SK-N-SH (cell line): Measurements from ENCODE around the gene STMND1. TPM values are rescaled to one million over a fixed set of nuclear protein-coding genes. Genes with fewer than 3 reads are reported as not detected.

Experiments
- CTCF ChIA-PET: fragments of 300-600, 350-600 bp; formaldehyde crosslinking; extraction: SDS; loops from one replicate; lab custom pipeline; 2021; lab: Yijun Ruan, JAX
- POLR2A ChIA-PET: fragments of 350-600 bp; sonication (Branson Sonifier 250); formaldehyde crosslinking; extraction: SDS; loops from one replicate; lab custom pipeline; 2020; ENCODE audit warnings: antibody characterized with exemption, inconsistent platforms; lab: Yijun Ruan, JAX
- DNase-seq: peaks from one replicate; pipeline ENCODE4 v3.0.0; 2012
- H2AFZ ChIP-seq: fragments of 200-600 bp; sonication (generic); 2 replicates; pipeline ENCODE4 v1.8.1; 2016; ENCODE audit warnings: antibody characterized with exemption, mild to moderate bottlenecking, low read depth
- H3F3A ChIP-seq: fragments of 200-600 bp; sonication (generic); replicated peaks from 2 replicates; pipeline ENCODE3; 2016; ENCODE audit warnings: antibody characterized with exemption, mild to moderate bottlenecking; ENCODE audit not compliant: insufficient read depth
- H3K27ac ChIP-seq, 2 experiments: fragments of 200-500 bp in 1 of 2; fragments of 200-600 bp in 1 of 2; sonication (Bioruptor generic) in 1 of 2; sonication (generic), shearing (Covaris generic) in 1 of 2; 2 replicates each; pipeline versions ENCODE4 v1.5.1 to v1.6.1; 2014 to 2016; ENCODE audit warnings: low read depth in 2 of 2, inconsistent platforms in 1 of 2, low read length in 1 of 2, mild to moderate bottlenecking in 1 of 2, mixed read lengths in 1 of 2
- H3K27me3 ChIP-seq: fragments of 200-600 bp; sonication (generic), shearing (Covaris generic); 2 replicates; pipeline ENCODE4 v1.6.1; 2016; ENCODE audit warnings: mixed run types; ENCODE audit not compliant: insufficient read depth
- H3K36me3 ChIP-seq, 2 experiments: fragments of 200-500 bp in 1 of 2; fragments of 200-600 bp in 1 of 2; sonication (Bioruptor generic) in 1 of 2; sonication (generic) in 1 of 2; replicated peaks in 1 of 2; 2 replicates each; pipeline versions ENCODE3 to v1.5.1; 2014 to 2016; ENCODE audit warnings: low read length in 1 of 2, mild to moderate bottlenecking in 1 of 2; ENCODE audit not compliant: insufficient read depth in 2 of 2, control insufficient read depth in 1 of 2
- H3K4me1 ChIP-seq, 2 experiments: fragments of 200-500 bp in 1 of 2; fragments of 200-600 bp in 1 of 2; sonication (Bioruptor generic) in 1 of 2; sonication (generic), shearing (Covaris generic) in 1 of 2; 2 replicates each; pipeline versions ENCODE4 v1.5.1 to v1.6.1; 2014 to 2016; ENCODE audit warnings: low read depth in 1 of 2, low read length in 1 of 2, mixed run types in 1 of 2; ENCODE audit not compliant: insufficient read depth in 2 of 2, control insufficient read depth in 1 of 2
- H3K4me2 ChIP-seq: fragments of 200-600 bp; sonication (generic), shearing (Covaris generic); 2 replicates; pipeline ENCODE4 v1.6.1; 2017; ENCODE audit warnings: mixed run types
- H3K4me3 ChIP-seq, 2 experiments: fragments of 200-500 bp in 1 of 2; fragments of 200-600 bp in 1 of 2; sonication (Bioruptor generic) in 1 of 2; sonication (generic), shearing (Covaris generic) in 1 of 2; 2 replicates each; pipeline versions ENCODE4 v1.5.1 to v1.8.1; 2014 to 2016; ENCODE audit warnings: low read depth in 2 of 2, inconsistent platforms in 1 of 2, low read length in 1 of 2, mild to moderate bottlenecking in 1 of 2, mixed read lengths in 1 of 2, moderate library complexity in 1 of 2
- H3K79me2 ChIP-seq: fragments of 200-600 bp; sonication (generic); 2 replicates; pipeline ENCODE4 v1.8.1; 2017; ENCODE audit warnings: mild to moderate bottlenecking; ENCODE audit not compliant: insufficient read depth
- H3K9ac ChIP-seq: fragments of 200-600 bp; sonication (generic); 2 replicates; pipeline ENCODE4 v1.6.1; 2017; ENCODE audit warnings: mixed run types
- H3K9me2 ChIP-seq: fragments of 200-600 bp; sonication (generic); 2 replicates; pipeline ENCODE4 v1.6.1; 2017; ENCODE audit warnings: mixed run types
- H3K9me3 ChIP-seq: fragments of 200-600 bp; sonication (generic); 2 replicates; pipeline ENCODE4 v1.6.1; 2017; ENCODE audit warnings: mixed run types, mild to moderate bottlenecking, moderate library complexity
- H4K20me1 ChIP-seq: fragments of 200-600 bp; sonication (generic); 2 replicates; pipeline ENCODE4 v1.6.1; 2017; ENCODE audit warnings: mild to moderate bottlenecking, mixed run types; ENCODE audit not compliant: insufficient read depth
- CHD2 ChIP-seq: fragments of 150-350 bp; IDR thresholded peaks from 2 replicates; pipeline ENCODE4 v1.6.1; 2018; ENCODE audit warnings: low read length; ENCODE audit not compliant: partially characterized antibody
- ELF1 ChIP-seq: IDR thresholded peaks from 2 replicates; pipeline ENCODE4 v1.4.0; 2012
- EP300 ChIP-seq, 2 experiments: IDR thresholded peaks; 2 replicates each; pipeline versions ENCODE4 v1.4.0 to v1.6.1; 2012; ENCODE audit warnings: borderline replicate concordance in 1 of 2, low read depth in 1 of 2, low read length in 1 of 2
- FOSL2 ChIP-seq: IDR thresholded peaks from 2 replicates; pipeline ENCODE4 v1.4.0; 2012; ENCODE audit warnings: low read depth, mild to moderate bottlenecking, moderate library complexity, borderline replicate concordance
- FOXJ3 ChIP-seq: sonication (generic); formaldehyde crosslinking; IDR thresholded peaks from 2 replicates; pipeline ENCODE4 v1.5.1; 2020; ENCODE audit warnings: mild to moderate bottlenecking, missing genetic modification reagents
- IRF3 ChIP-seq: fragments of 150-350 bp; IDR thresholded peaks from 2 replicates; pipeline ENCODE4 v1.6.1; 2016; ENCODE audit warnings: mild to moderate bottlenecking, low read depth, low read length
- MAX ChIP-seq: IDR thresholded peaks from 2 replicates; pipeline ENCODE4 v1.4.0; 2012; ENCODE audit warnings: low read depth
- NFIC ChIP-seq: IDR thresholded peaks from 2 replicates; pipeline ENCODE4 v1.4.0; 2012; ENCODE audit warnings: borderline replicate concordance
- NRF1 ChIP-seq: IDR thresholded peaks from 2 replicates; pipeline ENCODE4 v1.6.1; 2012; ENCODE audit warnings: low read depth, mild to moderate bottlenecking, low read length
- PBX3 ChIP-seq: IDR thresholded peaks from 2 replicates; pipeline ENCODE4; 2012
- POLR2AphosphoS5 ChIP-seq: IDR thresholded peaks from 2 replicates; pipeline ENCODE4 v1.6.1; 2012; ENCODE audit warnings: low read depth, low read length
- RAD21 ChIP-seq: IDR thresholded peaks from 2 replicates; pipeline ENCODE4 v1.6.1; 2012; ENCODE audit warnings: mild to moderate bottlenecking, low read length
- RCOR1 ChIP-seq: fragments of 150-350 bp; IDR thresholded peaks from 2 replicates; pipeline ENCODE4 v1.6.1; 2017; ENCODE audit warnings: antibody characterized with exemption, low read length
- RXRA ChIP-seq: IDR thresholded peaks from 2 replicates; pipeline ENCODE4 v1.4.0; 2012; ENCODE audit warnings: low read depth, mild to moderate bottlenecking, borderline replicate concordance
- SIN3A ChIP-seq: IDR thresholded peaks from 2 replicates; pipeline ENCODE4 v1.6.1; 2012; ENCODE audit warnings: low read depth, mild to moderate bottlenecking, low read length, moderate library complexity, borderline replicate concordance
- TCF12 ChIP-seq: IDR thresholded peaks from 2 replicates; pipeline ENCODE4 v1.4.0; 2012
- YY1 ChIP-seq: IDR thresholded peaks from 2 replicates; pipeline ENCODE4 v1.4.0; 2012; ENCODE audit warnings: low read depth, mild to moderate bottlenecking
- ZBTB33 ChIP-seq: IDR thresholded peaks from 2 replicates; pipeline ENCODE4 v1.4.0; 2012; ENCODE audit warnings: low read depth, borderline replicate concordance
- WGBS: methylation state at CpG from one replicate; pipeline ENCODE4 v1.1.6; 2017; ENCODE audit warnings: low lambda C conversion rate; 5-methylcytosine and 5-hydroxymethylcytosine counted together
- polyA plus RNA-seq, 3 experiments: library from polyadenylated mRNA; depleted of rRNA; stranded (reverse); fragments of >200 nt; gene quantifications; 2 replicates each; pipeline ENCODE4 v1.2.3, GENCODE V29; 2012

STMND1 gene
- polyA plus RNA-seq, 1 of the 3 experiments (the other 2 are of a cell fraction) = not detected

- no peak for DNase-seq
- no peak overlapping the region for H3K27ac ChIP-seq
- H3K4me1 ChIP-seq = peaks cover 0 to 5% of the 10 kb centered on the region in 2 experiments; a peak in 1 of 4 replicates
- no peaks in the 10 kb centered on the region for H3K9me2 ChIP-seq
- H2AFZ ChIP-seq = no peak overlapping the region
- no peaks in the 10 kb centered on the region for H3K79me2 ChIP-seq
- no peaks in the 10 kb centered on the region for H3K9me3 ChIP-seq
- no peak overlapping the region for H3K4me2 ChIP-seq
- H3K4me3 ChIP-seq = no peak overlapping the region
- 16% methylated on average over 1 of the region's 1 CpG for WGBS
- no peaks in the 10 kb centered on the region for H4K20me1 ChIP-seq
- no peaks in the 10 kb centered on the region for H3F3A ChIP-seq
- H3K9ac ChIP-seq = no peak overlapping the region
- no peaks in the 10 kb centered on the region for H3K36me3 ChIP-seq
- CTCF ChIA-PET = no interaction called here
- TF ChIP-seq IRF3 (no peak), NRF1 (no peak), ELF1 (no peak), NFIC (no peak), ZBTB33 (no peak), SIN3A (no peak), FOXJ3 (CRISPR knock-in tag) (no peak), RAD21 (no peak), EP300 (IDR thresholded peaks at IDR 0.05; ENCODE audit: borderline replicate concordance in 1 of 2, low read depth in 1 of 2, low read length in 1 of 2) (no peak), TCF12 (no peak), CHD2 (no peak), RXRA (no peak)
- POLR2A ChIA-PET = no interaction called here
- peaks cover 17% of the 10 kb centered on the region; the same call in 1 of the 2 replicates for H3K27me3 ChIP-seq
Measured at GRCh38 chr6:17100806-17101205, 1.0 kb upstream of the STMND1 start.

- no peaks in the 10 kb centered on the region for H3K9me2 ChIP-seq
- WGBS = 7% methylated on average over 23 of the region's 23 CpGs
- H3K27ac ChIP-seq = no peak overlapping the region
- CTCF ChIA-PET = no interaction called here
- H3K27me3 ChIP-seq = peaks cover 17% of the 10 kb centered on the region; the same call in 1 of the 2 replicates
- TF ChIP-seq POLR2AphosphoS5 (no peak), RAD21 (no peak), FOSL2 (no peak), MAX (no peak), RCOR1 (no peak), RXRA (no peak), PBX3 (no peak), YY1 (no peak)
- TF ChIP-seq, all 33 proteins: peak for 0
- POLR2A ChIA-PET = no interaction called here
- Histone ChIP-seq H3K4me3 (peak overlapping the region; percentile 48 to 71), H2AFZ (peak overlapping the region; percentile 77), H3K79me2 (no peaks in the 10 kb centered on the region), H3K9ac (no peak overlapping the region; the same call in 1 of the 2 replicates), H3K9me3 (no peaks in the 10 kb centered on the region), H3F3A (no peaks in the 10 kb centered on the region), H4K20me1 (no peaks in the 10 kb centered on the region), H3K36me3 (no peaks in the 10 kb centered on the region), H3K4me1 (peaks cover 0 to 5% of the 10 kb centered on the region in 2 experiments; a peak in 1 of 4 replicates), H3K4me2 (peak overlapping the region; percentile 97)
- DNase-seq = no peak
Measured at GRCh38 chr6:17102258-17102870, 514 bp downstream of the STMND1 start.
